ENCODE measurements around the gene TMEFF1.
A peak's percentile ranks its signal among the peaks of the same experiment; 100 is the strongest.

Gene TMEFF1

GRCh38 chr9:100597236-100597635 lies 124.3 kb downstream of the TMEFF1 start:
- TF ChIP-seq, protein P1, sequence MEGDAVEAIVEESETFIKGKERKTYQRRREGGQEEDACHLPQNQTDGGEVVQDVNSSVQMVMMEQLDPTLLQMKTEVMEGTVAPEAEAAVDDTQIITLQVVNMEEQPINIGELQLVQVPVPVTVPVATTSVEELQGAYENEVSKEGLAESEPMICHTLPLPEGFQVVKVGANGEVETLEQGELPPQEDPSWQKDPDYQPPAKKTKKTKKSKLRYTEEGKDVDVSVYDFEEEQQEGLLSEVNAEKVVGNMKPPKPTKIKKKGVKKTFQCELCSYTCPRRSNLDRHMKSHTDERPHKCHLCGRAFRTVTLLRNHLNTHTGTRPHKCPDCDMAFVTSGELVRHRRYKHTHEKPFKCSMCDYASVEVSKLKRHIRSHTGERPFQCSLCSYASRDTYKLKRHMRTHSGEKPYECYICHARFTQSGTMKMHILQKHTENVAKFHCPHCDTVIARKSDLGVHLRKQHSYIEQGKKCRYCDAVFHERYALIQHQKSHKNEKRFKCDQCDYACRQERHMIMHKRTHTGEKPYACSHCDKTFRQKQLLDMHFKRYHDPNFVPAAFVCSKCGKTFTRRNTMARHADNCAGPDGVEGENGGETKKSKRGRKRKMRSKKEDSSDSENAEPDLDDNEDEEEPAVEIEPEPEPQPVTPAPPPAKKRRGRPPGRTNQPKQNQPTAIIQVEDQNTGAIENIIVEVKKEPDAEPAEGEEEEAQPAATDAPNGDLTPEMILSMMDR (IDR thresholded peaks at IDR 0.05; ENCODE audit: low read depth, low read length, poor library complexity, severe bottlenecking): no peak
- TF ChIP-seq EZH2phosphoT487 (IDR thresholded peaks at IDR 0.05; ENCODE audit: borderline replicate concordance, low read length): no peak
- H3K4me2 ChIP-seq (ENCODE audit: low read length): no peak overlapping the region
- no peaks in the 10 kb centered on the region for H3F3A ChIP-seq (ENCODE audit: control insufficient read depth, insufficient read depth)
- H3K27ac ChIP-seq (ENCODE audit: low read depth, low read length): no peak overlapping the region
- no peaks in the 10 kb centered on the region for H3K36me3 ChIP-seq (ENCODE audit: control insufficient read depth, low read length)
- peaks cover 18% of the 10 kb centered on the region for H3K27me3 ChIP-seq (ENCODE audit: control insufficient read depth, low read length)
- H3K9me2 ChIP-seq (replicated peaks; ENCODE audit: control insufficient read depth, low read length): no peaks in the 10 kb centered on the region
- no peak overlapping the region for H3K4me3 ChIP-seq (ENCODE audit: low read length)
- no peaks in the 10 kb centered on the region for H4K20me1 ChIP-seq (ENCODE audit: control insufficient read depth, insufficient read depth, low read depth, low read length)
- peaks cover 10% of the 10 kb centered on the region for H3K4me1 ChIP-seq (ENCODE audit: control insufficient read depth, low read length)
- H3K9me3 ChIP-seq (ENCODE audit: control insufficient read depth, insufficient read depth, low read length): no peaks in the 10 kb centered on the region
- no peaks in the 10 kb centered on the region for H3K79me2 ChIP-seq (ENCODE audit: control insufficient read depth, low read length)

DNA sequence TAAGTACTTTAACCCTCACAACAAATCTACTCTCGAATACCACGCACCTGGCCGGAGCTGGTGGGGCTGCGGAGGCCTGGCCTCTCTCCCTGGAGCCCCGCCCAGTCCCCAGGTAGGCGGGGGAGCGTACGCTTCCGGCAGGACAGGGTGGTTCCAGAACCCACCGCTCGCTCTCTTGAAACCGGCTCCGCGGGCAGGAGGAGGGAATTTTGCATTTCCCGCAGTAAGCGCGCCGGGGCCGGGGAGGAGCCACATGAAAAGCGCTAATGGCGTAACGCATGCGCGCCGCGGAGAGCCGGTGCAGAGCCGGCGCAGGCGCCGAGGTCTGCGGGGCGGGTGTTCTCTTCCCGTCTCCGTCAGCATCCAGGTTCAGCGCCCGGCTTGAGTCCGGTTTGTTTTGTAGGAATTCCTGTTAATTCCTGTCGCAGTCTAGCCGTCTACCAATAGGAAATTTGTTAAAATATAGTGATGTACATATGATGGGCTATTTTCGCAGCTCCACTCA lies 125.7 kb downstream of the TMEFF1 start:
- Histone ChIP-seq H3K4me1 (ENCODE audit: control insufficient read depth, low read length) (peaks cover 10% of the 10 kb centered on the region), H3K36me3 (ENCODE audit: control insufficient read depth, low read length) (no peaks in the 10 kb centered on the region), H3K79me2 (ENCODE audit: control insufficient read depth, low read length) (no peaks in the 10 kb centered on the region), H3K4me3 (ENCODE audit: low read length) (peak overlapping the region; percentile 72), H3F3A (ENCODE audit: control insufficient read depth, insufficient read depth) (no peaks in the 10 kb centered on the region), H3K27me3 (ENCODE audit: control insufficient read depth, low read length) (peaks cover 18% of the 10 kb centered on the region), H3K27ac (ENCODE audit: low read depth, low read length) (no peak overlapping the region), H3K4me2 (ENCODE audit: low read length) (peak overlapping the region; percentile 68), H3K9me3 (ENCODE audit: control insufficient read depth, insufficient read depth, low read length) (no peaks in the 10 kb centered on the region), H4K20me1 (ENCODE audit: control insufficient read depth, insufficient read depth, low read depth, low read length) (no peaks in the 10 kb centered on the region), H3K9me2 (replicated peaks; ENCODE audit: control insufficient read depth, low read length) (no peaks in the 10 kb centered on the region)
- TF ChIP-seq, protein P1 (IDR thresholded peaks at IDR 0.05; ENCODE audit: low read depth, low read length, poor library complexity, severe bottlenecking): no peak
- no peak for TF ChIP-seq EZH2phosphoT487 (IDR thresholded peaks at IDR 0.05; ENCODE audit: borderline replicate concordance, low read length)

DNA sequence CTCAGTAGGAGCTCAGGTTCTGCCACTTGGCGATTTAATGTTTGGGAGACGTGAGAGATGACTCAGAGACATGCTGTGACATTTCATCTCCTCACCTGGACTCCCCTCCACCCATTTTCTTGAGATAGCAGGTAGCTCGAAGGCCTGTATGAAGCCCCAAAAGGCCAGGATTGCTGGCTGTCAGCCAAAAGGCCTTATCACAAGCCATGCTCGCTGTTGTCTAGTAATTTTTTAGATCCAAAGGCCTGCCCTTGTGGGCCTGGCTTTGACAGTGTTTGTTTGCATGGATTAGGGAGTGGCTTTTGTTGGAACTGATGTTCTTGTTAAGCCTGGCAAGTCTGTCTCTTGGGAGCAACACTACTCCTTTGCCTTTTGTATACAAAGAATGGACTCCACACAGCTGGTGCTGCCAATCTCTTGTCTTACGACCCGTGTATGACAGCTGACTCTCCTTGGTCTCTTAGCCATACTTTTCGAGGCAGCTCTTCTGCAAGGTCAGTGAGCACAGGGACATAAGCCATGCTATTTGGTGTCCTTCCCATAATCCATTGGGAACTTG lies 127.7 kb downstream of the TMEFF1 start:
- H3K4me3 ChIP-seq (ENCODE audit: low read length): no peak overlapping the region
- H3K27ac ChIP-seq (ENCODE audit: low read depth, low read length): no peak overlapping the region
- H3K27me3 ChIP-seq (ENCODE audit: control insufficient read depth, low read length): peaks cover 18% of the 10 kb centered on the region
- no peaks in the 10 kb centered on the region for H3K79me2 ChIP-seq (ENCODE audit: control insufficient read depth, low read length)
- no peaks in the 10 kb centered on the region for H3K9me3 ChIP-seq (ENCODE audit: control insufficient read depth, insufficient read depth, low read length)
- TF ChIP-seq, protein P1 (IDR thresholded peaks at IDR 0.05; ENCODE audit: low read depth, low read length, poor library complexity, severe bottlenecking): no peak
- no peak for TF ChIP-seq EZH2phosphoT487 (IDR thresholded peaks at IDR 0.05; ENCODE audit: borderline replicate concordance, low read length)
- H3K9me2 ChIP-seq (replicated peaks; ENCODE audit: control insufficient read depth, low read length): no peaks in the 10 kb centered on the region
- no peaks in the 10 kb centered on the region for H4K20me1 ChIP-seq (ENCODE audit: control insufficient read depth, insufficient read depth, low read depth, low read length)
- no peak overlapping the region for H3K4me2 ChIP-seq (ENCODE audit: low read length)
- no peaks in the 10 kb centered on the region for H3K36me3 ChIP-seq (ENCODE audit: control insufficient read depth, low read length)
- no peaks in the 10 kb centered on the region for H3F3A ChIP-seq (ENCODE audit: control insufficient read depth, insufficient read depth)
- H3K4me1 ChIP-seq (ENCODE audit: control insufficient read depth, low read length): peaks cover 10% of the 10 kb centered on the region
